HG03439 (cell line): ENCODE data around the gene C15orf61.

ENCODE experiments used
- ATAC-seq: cut with Tn5 transposase; IDR thresholded peaks from one replicate; pipeline ENCODE4 v1.9.1; 2021; ENCODE audit warnings: mild to moderate bottlenecking, moderate library complexity; ENCODE audit not compliant: unreplicated experiment

Gene C15orf61

GRCh38 chr15:67548862-67549651 is 28.1 kb downstream of the C15orf61 start:
- ATAC-seq: no peak

- no peak for ATAC-seq
These were observed 28.8 kb downstream of the C15orf61 start for GRCh38 chr15:67549736-67550135.

GRCh38 chr15:67550522-67550921 is 29.6 kb downstream of the C15orf61 start:
- ATAC-seq: no peak

GRCh38 chr15:67551207-67551743 is 30.3 kb downstream of the C15orf61 start:
- no peak for ATAC-seq

- no peak for ATAC-seq
These were observed 33.6 kb downstream of the C15orf61 start for GRCh38 chr15:67554580-67554979.

GRCh38 chr15:67556976-67557570 is 36.1 kb downstream of the C15orf61 start:
- ATAC-seq: no peak

- ATAC-seq: no peak
These were observed 37.6 kb downstream of the C15orf61 start for GRCh38 chr15:67558502-67558901.

GRCh38 chr15:67559158-67559557 is 38.2 kb downstream of the C15orf61 start:
- no peak for ATAC-seq

- no peak for ATAC-seq
These were observed 38.6 kb downstream of the C15orf61 start for GRCh38 chr15:67559576-67559975.

- ATAC-seq: no peak
These were observed 39.4 kb downstream of the C15orf61 start for GRCh38 chr15:67560320-67560719.

- ATAC-seq: no peak
These were observed 42.2 kb downstream of the C15orf61 start for GRCh38 chr15:67563092-67563491.

GRCh38 chr15:67564021-67564967 is 43.4 kb downstream of the C15orf61 start:
- ATAC-seq: peak; percentile 88

GRCh38 chr15:67564968-67565345 is 44.0 kb downstream of the C15orf61 start:
- peak; percentile 26 for ATAC-seq

- ATAC-seq: no peak
These were observed 48.7 kb downstream of the C15orf61 start for GRCh38 chr15:67569668-67570067.

- no peak for ATAC-seq
These were observed 50.1 kb downstream of the C15orf61 start for GRCh38 chr15:67570875-67571647.

- no peak for ATAC-seq
These were observed 50.9 kb downstream of the C15orf61 start for GRCh38 chr15:67571648-67572415.

GRCh38 chr15:67573194-67573593 is 52.3 kb downstream of the C15orf61 start:
- no peak for ATAC-seq

- ATAC-seq: no peak
These were observed 54.1 kb downstream of the C15orf61 start for GRCh38 chr15:67575039-67575502.

- ATAC-seq: no peak
These were observed 57.2 kb downstream of the C15orf61 start for GRCh38 chr15:67578020-67578600.
